Endometrial microvascular endothelial cells (primary cell): Measurements from ENCODE around the gene EVX1. TPM values are rescaled to one million over a fixed set of nuclear protein-coding genes. Genes with fewer than 3 reads are reported as not detected.

ENCODE experiments used
- in situ Hi-C: cut with HindIII; loops from 2 replicates; pipeline ENCODE4 v1.10.0; 2017; ENCODE audit warnings: low sequenced_read_pairs, low pct_unique_long_range_greater_than_20kb; ENCODE audit errors: inconsistent ontology term
- total RNA-seq: library from RNA; depleted of rRNA; stranded (reverse); fragments of >200 nt; gene quantifications from one replicate; pipeline ENCODE4 v1.2.3, GENCODE V29; 2015; ENCODE audit errors: inconsistent ontology term

EVX1 gene
- total RNA-seq, 1 donor from 2014 or later = not detected

- in situ Hi-C loops = loop anchor here (25.0 kb wide), 1 partner anchor 367 kb away; no protein-coding TSS in a partner anchor
Measured at GRCh38 chr7:27220440-27220955, 22.1 kb upstream of the EVX1 start.

- in situ Hi-C loops = loop anchor here (25.0 kb wide), 1 partner anchor 366 kb away; no protein-coding TSS in a partner anchor
Measured at GRCh38 chr7:27221201-27221797, 21.3 kb upstream of the EVX1 start.

- in situ Hi-C loops = loop anchor here (25.0 kb wide), 1 partner anchor 363 kb away; no protein-coding TSS in a partner anchor
Measured at GRCh38 chr7:27223941-27224575, 18.5 kb upstream of the EVX1 start.

- in situ Hi-C loops = loop anchor here (25.0 kb wide), 1 partner anchor 362 kb away; no protein-coding TSS in a partner anchor
Measured at GRCh38 chr7:27224983-27225934, 17.3 kb upstream of the EVX1 start.

GRCh38 chr7:27229448-27229847 is 13.2 kb upstream of the EVX1 start:
- in situ Hi-C loops = no loop called here

- in situ Hi-C loops = no loop called here
Measured at GRCh38 chr7:27235387-27236311, 7.0 kb upstream of the EVX1 start.

- in situ Hi-C loops = no loop called here
Measured at GRCh38 chr7:27237735-27238334, 4.8 kb upstream of the EVX1 start.

GRCh38 chr7:27238979-27239386 is 3.6 kb upstream of the EVX1 start:
- in situ Hi-C loops = no loop called here

- in situ Hi-C loops = no loop called here
Measured at GRCh38 chr7:27239387-27240014, 3.1 kb upstream of the EVX1 start.

GRCh38 chr7:27240015-27240731 is 2.4 kb upstream of the EVX1 start:
- in situ Hi-C loops = no loop called here

- in situ Hi-C loops = no loop called here
Measured at GRCh38 chr7:27241189-27242056, 1.2 kb upstream of the EVX1 start.

GRCh38 chr7:27242154-27242553 is 448 bp upstream of the EVX1 start:
- in situ Hi-C loops = no loop called here

GRCh38 chr7:27243340-27244163 is 950 bp downstream of the EVX1 start:
- in situ Hi-C loops = no loop called here

GRCh38 chr7:27244488-27245123 is 2.0 kb downstream of the EVX1 start:
- in situ Hi-C loops = no loop called here
